B cell (primary cell): Measurements from ENCODE around the gene CIC. TPM values are rescaled to one million over a fixed set of nuclear protein-coding genes. Genes with fewer than 3 reads are reported as not detected.
A peak's percentile ranks its signal among the peaks of the same experiment; 100 is the strongest.

Experiments used
- ATAC-seq: fragments of 200-7000 bp; cut with Tn5 transposase; one replicate; pipeline ENCODE4 v1.10.0; 2021; ENCODE audit warnings: low read depth, mild to moderate bottlenecking, moderate number of reproducible peaks, moderate library complexity
- CTCF ChIA-PET: fragments of 350-600 bp; sonication (Branson Sonifier 250); formaldehyde crosslinking; loops from one replicate; lab custom pipeline; 2021; ENCODE audit warnings: antibody characterized with exemption, inconsistent platforms; lab: Charles Lee
- POLR2A ChIA-PET: fragments of 350-600 bp; sonication (Branson Sonifier 250); formaldehyde crosslinking; loops from one replicate; lab custom pipeline; 2021; ENCODE audit warnings: antibody characterized with exemption; lab: Charles Lee
- DNase-seq: peaks from one replicate; pipeline ENCODE4 v3.0.0; 2013
- H2AFZ ChIP-seq: 2 replicates; pipeline ENCODE4 v1.6.1; 2012; ENCODE audit warnings: mild to moderate bottlenecking, low read depth, low read length; ENCODE audit not compliant: insufficient read depth, poor library complexity, severe bottlenecking
- H3K27ac ChIP-seq, 2 donors: 1 replicate in 1 of 2; 2 replicates in 1 of 2; pipeline ENCODE4 v1.5.1; 2012 to 2013; ENCODE audit warnings: low read length in 2 of 2, mild to moderate bottlenecking in 2 of 2, moderate library complexity in 1 of 2
- H3K27me3 ChIP-seq, 4 experiments: fragments of 200-600 bp in 1 of 4; sonication (generic) in 1 of 4; replicated peaks in 1 of 4; 1 replicate in 2 of 4; 2 replicates in 2 of 4; pipeline versions ENCODE4 v1.6.1 to v1.7.0; 2013 to 2016; ENCODE audit warnings: low read length in 3 of 4, mild to moderate bottlenecking in 2 of 4, mixed read lengths in 1 of 4, moderate library complexity in 1 of 4; ENCODE audit not compliant: insufficient read depth in 4 of 4, control insufficient read depth in 3 of 4; ENCODE audit errors: control extremely low read depth in 1 of 4
- H3K36me3 ChIP-seq, 2 experiments: replicated peaks in 1 of 2; 1 replicate in 1 of 2; 2 replicates in 1 of 2; pipeline versions ENCODE4 v1.6.1 to v1.7.1; 2013; ENCODE audit warnings: low read length in 1 of 2; ENCODE audit not compliant: insufficient read depth in 2 of 2, control insufficient read depth in 1 of 2; ENCODE audit errors: control extremely low read depth in 1 of 2, extremely low read depth in 1 of 2
- H3K4me1 ChIP-seq, 2 donors: fragments of 200-600 bp in 1 of 2; sonication (generic) in 1 of 2; 1 replicate in 1 of 2; 2 replicates in 1 of 2; pipeline versions ENCODE4 v1.5.1 to v1.6.1; 2013 to 2017; ENCODE audit warnings: low read length in 2 of 2; ENCODE audit not compliant: control insufficient read depth in 2 of 2, insufficient read depth in 2 of 2
- H3K4me2 ChIP-seq: replicated peaks from 2 replicates; pipeline ENCODE3; 2012; ENCODE audit warnings: mild to moderate bottlenecking, low read depth, low read length; ENCODE audit not compliant: poor library complexity, severe bottlenecking
- H3K4me3 ChIP-seq, 5 experiments: fragments of 200-600 bp in 1 of 5; sonication (generic) in 1 of 5; 1 replicate in 3 of 5; 2 replicates in 2 of 5; pipeline versions ENCODE4 v1.5.1 to v1.7.0; 2011 to 2016; ENCODE audit warnings: low read length in 4 of 5, mild to moderate bottlenecking in 4 of 5, low read depth in 2 of 5, control low read depth in 1 of 5, moderate library complexity in 1 of 5; ENCODE audit not compliant: insufficient read depth in 1 of 5; ENCODE audit errors: control extremely low read depth in 1 of 5, extremely low read depth in 1 of 5
- H3K79me2 ChIP-seq: fragments of 200-600 bp; sonication (generic); one replicate; pipeline ENCODE4 v1.6.0; 2016; ENCODE audit warnings: low read length; ENCODE audit not compliant: control insufficient read depth, insufficient read depth
- H3K9ac ChIP-seq: fragments of 200-600 bp; sonication (generic); 2 replicates; pipeline ENCODE4 v1.6.1; 2017; ENCODE audit warnings: mild to moderate bottlenecking, low read length, moderate library complexity
- H3K9me3 ChIP-seq, 3 donors: one replicate each; pipeline versions ENCODE4 v1.6.1 to v1.7.1; 2013; ENCODE audit warnings: low read length in 2 of 3; ENCODE audit not compliant: control insufficient read depth in 2 of 3, insufficient read depth in 1 of 3; ENCODE audit errors: control extremely low read depth in 1 of 3
- H4K20me1 ChIP-seq: 2 replicates; pipeline ENCODE4 v1.6.0; 2012; ENCODE audit warnings: mild to moderate bottlenecking, low read length; ENCODE audit not compliant: insufficient read depth, control insufficient read depth, poor library complexity, severe bottlenecking
- H3K27ac Mint-ChIP-seq: one replicate; pipeline ENCODE4 v1.8.0; 2021; ENCODE audit warnings: mixed read lengths
- H3K27me3 Mint-ChIP-seq: one replicate; pipeline ENCODE4 v1.8.0; 2021; ENCODE audit warnings: mixed read lengths
- H3K4me1 Mint-ChIP-seq: one replicate; pipeline ENCODE4 v1.8.0; 2021; ENCODE audit warnings: mixed read lengths
- H3K4me3 Mint-ChIP-seq: one replicate; pipeline ENCODE4 v1.8.0; 2021; ENCODE audit warnings: mixed read lengths
- H3K9me3 Mint-ChIP-seq: one replicate; pipeline ENCODE4 v1.8.0; 2022; ENCODE audit warnings: mixed read lengths; ENCODE audit not compliant: insufficient read depth
- CTCF ChIP-seq: fragments of 200-600 bp; IDR thresholded peaks from one replicate; pipeline ENCODE4 v1.8.0; 2022; ENCODE audit warnings: antibody characterized with exemption, mild to moderate bottlenecking
- EZH2 ChIP-seq: IDR thresholded peaks from 2 replicates; pipeline ENCODE4 v1.6.1; 2012; ENCODE audit warnings: borderline replicate concordance, low read depth, mild to moderate bottlenecking, moderate library complexity, low read length; ENCODE audit not compliant: insufficient read depth, poor library complexity, severe bottlenecking
- WGBS: methylation state at CpG from one replicate; pipeline ENCODE4 v1.1.5; 2013; ENCODE audit warnings: missing lambda C conversion rate; ENCODE audit not compliant: insufficient coverage; 5-methylcytosine and 5-hydroxymethylcytosine counted together
- intact Hi-C: fragments of 100-400 bp; cut with micrococcal nuclease; formaldehyde crosslinking; loops from one replicate; pipeline ENCODE4 v1.10.0; 2022
- polyA plus RNA-seq: library from polyadenylated mRNA; depleted of rRNA; stranded (reverse); fragments of >200 nt; gene quantifications from 2 replicates; pipeline ENCODE4 v1.2.3, GENCODE V29; 2012
- total RNA-seq, 2 donors: library from RNA; stranded (reverse); fragments of 120-200 nt in 1 of 2; gene quantifications; 1 replicate in 1 of 2; 2 replicates in 1 of 2; pipeline versions ENCODE4 v1.2.3 to v1.2.4, GENCODE V29; 2013 to 2022

CIC gene
- total and polyA plus RNA-seq, 2 donors (not counting 1 experiment from before 2014, with no cell fraction given): 75.7 to 119 TPM

GRCh38 chr19:42325896-42326771, 57.1 kb downstream of the CIC start:
- intact Hi-C loops: loop anchor here (1.0 kb wide), 14 partner anchors 24 to 467 kb away; partner anchors contain the start of genes DEDD2, PAFAH1B3, POU2F2 and PRR19
- H3K9ac ChIP-seq: peak overlapping the region; percentile 94
- Mint-ChIP-seq H3K4me3 (peak overlapping the region; percentile 88), H3K9me3 (no peaks in the 10 kb centered on the region), H3K27ac (peak overlapping the region; percentile 90), H3K4me1 (peaks cover 22% of the 10 kb centered on the region), H3K27me3 (peaks cover 10% of the 10 kb centered on the region)
- ATAC-seq (peak; percentile 5), DNase-seq (peak; percentile 67)
- peaks cover 44% of the 10 kb centered on the region for H3K79me2 ChIP-seq
- ChIA-PET CTCF (interaction anchor here (0.7 to 1.3 kb wide), 5 partner anchors 10 to 97 kb away, joined by 3 to 4 read pairs (median 3); no protein-coding TSS in a partner anchor), POLR2A (no interaction called here)
- no peaks in the 10 kb centered on the region for H4K20me1 ChIP-seq
- peaks cover 0 to 23% (median 3%) of the 10 kb centered on the region in 4 experiments for H3K27me3 ChIP-seq
- H3K36me3 ChIP-seq: no peaks in the 10 kb centered on the region
- H2AFZ ChIP-seq: peak overlapping the region; percentile 96
- peak; percentile 27 for TF ChIP-seq CTCF
- TF ChIP-seq EZH2: no peak
- H3K4me2 ChIP-seq: peak overlapping the region; percentile 94
- WGBS: 5% methylated on average over 36 of the region's 37 CpGs
- H3K9me3 ChIP-seq: no peaks in the 10 kb centered on the region
- H3K4me3 ChIP-seq: peak overlapping the region; percentile 61 to 99 (median 93)
- peaks cover 28 to 31% of the 10 kb centered on the region in 2 donors for H3K4me1 ChIP-seq
- peak overlapping the region; percentile 53 to 69 for H3K27ac ChIP-seq

GRCh38 chr19:42326969-42327368, 57.9 kb downstream of the CIC start:
- no peak for DNase-seq
- peak overlapping the region; percentile 8 for H3K27ac Mint-ChIP-seq
- Histone ChIP-seq H3K9me3 (no peaks in the 10 kb centered on the region), H2AFZ (no peak overlapping the region), H3K4me3 (no peak overlapping the region), H3K36me3 (no peaks in the 10 kb centered on the region), H3K9ac (no peak overlapping the region), H3K79me2 (peaks cover 44% of the 10 kb centered on the region), H3K4me2 (peak overlapping the region; percentile 94), H3K27ac (no peak overlapping the region), H3K4me1 (peaks cover 28 to 31% of the 10 kb centered on the region in 2 donors), H3K27me3 (peaks cover 0 to 21% (median 3%) of the 10 kb centered on the region in 4 experiments), H4K20me1 (no peaks in the 10 kb centered on the region)
- ChIA-PET CTCF (interaction anchor here (0.6 to 1.3 kb wide), 5 partner anchors 9 to 162 kb away, joined by 3 to 4 read pairs (median 3); no protein-coding TSS in a partner anchor), POLR2A (no interaction called here)
- H3K9me3 Mint-ChIP-seq: no peaks in the 10 kb centered on the region
- peaks cover 10% of the 10 kb centered on the region for H3K27me3 Mint-ChIP-seq
- peaks cover 22% of the 10 kb centered on the region for H3K4me1 Mint-ChIP-seq
- peak overlapping the region; percentile 88 for H3K4me3 Mint-ChIP-seq
- intact Hi-C loops: no loop called here
- ATAC-seq: no peak
- TF ChIP-seq EZH2 (no peak), CTCF (no peak)
